DND-41 (cell line): ENCODE results near the gene HECW1.

Experiments used
- ATAC-seq: fragments of 200-7000 bp; cut with Tn5 transposase; 3 replicates; pipeline ENCODE4 v1.9.1; 2021; ENCODE audit warnings: low read depth; ENCODE audit not compliant: insufficient read depth
- DNase-seq: peaks from one replicate; pipeline ENCODE4 v3.0.0-alpha.2; 2020
- H2AFZ ChIP-seq: 2 replicates; pipeline ENCODE4 v1.6.0; 2012; ENCODE audit warnings: low read depth, low read length
- H3K27ac ChIP-seq: 2 replicates; pipeline ENCODE4 v1.5.1; 2012; ENCODE audit warnings: low read length, inconsistent platforms
- H3K27me3 ChIP-seq: fragments of 200-600 bp; sonication (generic); 2 replicates; pipeline ENCODE4 v1.6.0; 2012; ENCODE audit warnings: low read length, mild to moderate bottlenecking, inconsistent platforms; ENCODE audit not compliant: insufficient read depth, poor library complexity
- H3K36me3 ChIP-seq: 2 replicates; pipeline ENCODE4 v1.5.1; 2012; ENCODE audit warnings: low read length, inconsistent platforms; ENCODE audit not compliant: insufficient read depth
- H3K4me1 ChIP-seq: 2 replicates; pipeline ENCODE4 v1.5.1; 2012; ENCODE audit warnings: mild to moderate bottlenecking, low read length; ENCODE audit not compliant: insufficient read depth
- H3K4me2 ChIP-seq: 2 replicates; pipeline ENCODE4 v1.6.0; 2012; ENCODE audit warnings: mild to moderate bottlenecking, moderate library complexity, low read length, inconsistent platforms; ENCODE audit not compliant: insufficient read depth
- H3K4me3 ChIP-seq, 2 experiments: fragments of 200-600 bp in 1 of 2; shearing (Covaris generic) in 1 of 2; 2 replicates each; pipeline ENCODE4 v1.5.1; 2012 to 2016; ENCODE audit warnings: inconsistent platforms in 2 of 2, low read length in 2 of 2, mild to moderate bottlenecking in 2 of 2, low read depth in 1 of 2, moderate library complexity in 1 of 2
- H3K79me2 ChIP-seq: 2 replicates; pipeline ENCODE4 v1.6.0; 2012; ENCODE audit warnings: low read length, inconsistent platforms; ENCODE audit not compliant: insufficient read depth
- H3K9ac ChIP-seq: 2 replicates; pipeline ENCODE4 v1.6.0; 2012; ENCODE audit warnings: low read depth, mild to moderate bottlenecking, inconsistent platforms, low read length, moderate library complexity
- H3K9me3 ChIP-seq: 2 replicates; pipeline ENCODE4 v1.5.1; 2012; ENCODE audit warnings: low read length, moderate library complexity, mild to moderate bottlenecking, inconsistent platforms; ENCODE audit not compliant: insufficient read depth, severe bottlenecking
- H4K20me1 ChIP-seq: 2 replicates; pipeline ENCODE4 v1.6.0; 2012; ENCODE audit warnings: low read length; ENCODE audit not compliant: insufficient read depth
- EZH2 ChIP-seq: IDR thresholded peaks from 3 replicates; pipeline ENCODE4 v1.6.1; 2012; ENCODE audit warnings: borderline replicate concordance, low read depth, mild to moderate bottlenecking, moderate library complexity, low read length, inconsistent platforms; ENCODE audit not compliant: severe bottlenecking
- TF ChIP-seq, protein P1 (sequence below): IDR thresholded peaks from 2 replicates; pipeline ENCODE4 v1.5.1; 2012; ENCODE audit warnings: borderline replicate concordance, low read length, moderate library complexity, mild to moderate bottlenecking; ENCODE audit not compliant: poor library complexity, severe bottlenecking; ENCODE audit errors: extremely low read depth

The HECW1 gene

DNA sequence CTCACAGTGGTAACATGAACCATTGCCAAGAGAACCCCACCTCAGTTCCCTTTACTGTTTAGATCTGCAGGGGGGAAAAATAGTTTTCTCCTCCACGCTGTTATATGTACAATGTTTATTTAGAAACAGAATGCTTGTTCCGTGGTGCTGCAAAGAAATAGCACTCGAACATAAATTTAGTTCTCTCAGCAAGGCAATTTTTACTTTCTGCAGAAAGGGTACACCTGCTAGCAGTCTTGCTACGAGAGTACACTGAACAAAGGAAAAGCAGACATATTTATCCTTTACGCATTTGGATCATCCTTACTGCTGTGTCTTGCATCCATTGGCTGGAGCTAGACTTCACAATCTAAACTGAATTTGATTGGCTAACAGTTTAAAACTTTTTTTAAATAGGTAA, 178.5 kb downstream of the HECW1 start:
- H3K4me2 ChIP-seq = no peak overlapping the region
- H3K36me3 ChIP-seq = no peaks in the 10 kb centered on the region
- H3K27me3 ChIP-seq = no peaks in the 10 kb centered on the region
- H4K20me1 ChIP-seq = no peaks in the 10 kb centered on the region
- DNase-seq = no peak
- H3K79me2 ChIP-seq = no peaks in the 10 kb centered on the region
- no peak for TF ChIP-seq EZH2
- TF ChIP-seq, protein P1, sequence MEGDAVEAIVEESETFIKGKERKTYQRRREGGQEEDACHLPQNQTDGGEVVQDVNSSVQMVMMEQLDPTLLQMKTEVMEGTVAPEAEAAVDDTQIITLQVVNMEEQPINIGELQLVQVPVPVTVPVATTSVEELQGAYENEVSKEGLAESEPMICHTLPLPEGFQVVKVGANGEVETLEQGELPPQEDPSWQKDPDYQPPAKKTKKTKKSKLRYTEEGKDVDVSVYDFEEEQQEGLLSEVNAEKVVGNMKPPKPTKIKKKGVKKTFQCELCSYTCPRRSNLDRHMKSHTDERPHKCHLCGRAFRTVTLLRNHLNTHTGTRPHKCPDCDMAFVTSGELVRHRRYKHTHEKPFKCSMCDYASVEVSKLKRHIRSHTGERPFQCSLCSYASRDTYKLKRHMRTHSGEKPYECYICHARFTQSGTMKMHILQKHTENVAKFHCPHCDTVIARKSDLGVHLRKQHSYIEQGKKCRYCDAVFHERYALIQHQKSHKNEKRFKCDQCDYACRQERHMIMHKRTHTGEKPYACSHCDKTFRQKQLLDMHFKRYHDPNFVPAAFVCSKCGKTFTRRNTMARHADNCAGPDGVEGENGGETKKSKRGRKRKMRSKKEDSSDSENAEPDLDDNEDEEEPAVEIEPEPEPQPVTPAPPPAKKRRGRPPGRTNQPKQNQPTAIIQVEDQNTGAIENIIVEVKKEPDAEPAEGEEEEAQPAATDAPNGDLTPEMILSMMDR = no peak
- ATAC-seq = no peak
- H3K9ac ChIP-seq = no peak overlapping the region
- no peaks in the 10 kb centered on the region for H3K4me1 ChIP-seq
- H2AFZ ChIP-seq = no peak overlapping the region
- H3K9me3 ChIP-seq = peaks cover 13% of the 10 kb centered on the region
- H3K4me3 ChIP-seq = no peak overlapping the region
- H3K27ac ChIP-seq = no peak overlapping the region

DNA sequence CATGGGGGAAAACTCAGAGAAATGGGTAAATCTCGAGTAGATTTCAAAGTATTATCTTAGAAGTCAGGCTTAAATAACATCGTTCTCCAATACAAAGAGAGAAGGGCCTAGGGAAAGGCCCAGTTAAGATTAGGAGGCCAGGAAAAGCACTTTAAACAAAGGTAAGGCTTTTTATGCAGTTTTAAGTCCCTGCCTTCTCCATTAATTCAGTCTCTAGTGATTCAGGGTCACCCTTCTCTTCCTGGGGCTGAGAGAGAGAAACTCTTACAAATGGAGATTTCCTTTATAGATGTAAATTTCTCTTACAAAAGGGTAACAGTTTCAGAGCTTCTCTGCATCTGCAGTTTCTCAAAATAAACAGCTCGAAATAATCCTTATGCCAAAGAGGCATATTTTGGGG, 179.3 kb downstream of the HECW1 start:
- Histone ChIP-seq H3K4me1 (no peaks in the 10 kb centered on the region), H3K4me2 (no peak overlapping the region), H3K27me3 (no peaks in the 10 kb centered on the region), H3K27ac (no peak overlapping the region), H3K36me3 (no peaks in the 10 kb centered on the region), H3K9ac (no peak overlapping the region), H3K9me3 (peaks cover 10% of the 10 kb centered on the region), H2AFZ (no peak overlapping the region), H4K20me1 (no peaks in the 10 kb centered on the region), H3K79me2 (no peaks in the 10 kb centered on the region), H3K4me3 (no peak overlapping the region)
- ATAC-seq (no peak), DNase-seq (no peak)
- no peak for TF ChIP-seq EZH2
- TF ChIP-seq, protein P1 = no peak

DNA sequence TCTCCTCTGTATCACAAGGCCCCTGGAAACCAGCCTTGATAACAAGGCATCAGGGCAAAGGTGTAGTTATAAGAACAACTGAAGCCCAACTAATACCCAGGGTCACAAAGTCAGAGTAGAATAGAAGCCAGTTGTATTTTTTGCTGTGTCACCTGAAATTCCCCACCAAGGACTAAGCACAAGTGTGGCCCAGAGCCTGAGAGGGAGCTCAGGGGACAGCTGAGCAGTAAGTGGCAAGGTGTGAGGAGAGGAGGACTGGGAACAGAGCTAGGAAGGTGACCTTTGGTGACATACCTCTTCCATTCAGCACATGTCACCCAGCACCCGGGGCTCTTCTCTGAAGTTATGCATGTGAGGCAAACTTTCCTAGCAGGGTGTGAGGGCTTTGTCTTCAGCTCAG, 179.9 kb downstream of the HECW1 start:
- no peak overlapping the region for H3K4me2 ChIP-seq
- no peaks in the 10 kb centered on the region for H3K27me3 ChIP-seq
- H3K4me3 ChIP-seq = no peak overlapping the region

More for the DNA sequence above, 179.9 kb downstream of the HECW1 start:
- no peaks in the 10 kb centered on the region for H3K79me2 ChIP-seq
- H3K4me1 ChIP-seq = no peaks in the 10 kb centered on the region
- H3K9ac ChIP-seq = no peak overlapping the region
- no peak overlapping the region for H3K27ac ChIP-seq
- no peak overlapping the region for H2AFZ ChIP-seq
- ATAC-seq = no peak
- peaks cover 10% of the 10 kb centered on the region for H3K9me3 ChIP-seq
- no peaks in the 10 kb centered on the region for H4K20me1 ChIP-seq
- DNase-seq = no peak
- no peak for TF ChIP-seq EZH2
- TF ChIP-seq, protein P1 = no peak
- H3K36me3 ChIP-seq = no peaks in the 10 kb centered on the region
